ENCODE results near the gene PPP2R3A. TPM values are rescaled to one million over a fixed set of nuclear protein-coding genes. Genes with fewer than 3 reads are reported as not detected.
"Not testable (repeated sequence)": the region's sequence is repeated elsewhere in the genome, so short reads cannot be mapped to it uniquely, and the experiment has no call there.

Gene PPP2R3A
- total RNA-seq, 1 donor from 2014 or later, result 14.8 TPM

GRCh38 chr3:136109499-136109898 lies 144.0 kb downstream of the PPP2R3A start:
- Mint-ChIP-seq H3K4me1 (ENCODE audit: low read depth) (no peaks in the 10 kb centered on the region), H3K4me3 (ENCODE audit: unreplicated experiment) (no peak overlapping the region), H3K9me3 (ENCODE audit: low read depth) (no peaks in the 10 kb centered on the region), H3K27me3 (ENCODE audit: low read depth) (no peaks in the 10 kb centered on the region), H3K27ac (ENCODE audit: unreplicated experiment) (no peak overlapping the region), H3K36me3 (ENCODE audit: low read depth) (peaks cover 35% of the 10 kb centered on the region)
- no peak for DNase-seq (ENCODE audit: low spot score)
- TF ChIP-seq CTCF (IDR thresholded peaks at IDR 0.05), result no peak

- DNase-seq (ENCODE audit: low spot score), result no peak
- no peak for TF ChIP-seq CTCF (IDR thresholded peaks at IDR 0.05)
- Mint-ChIP-seq H3K36me3 (ENCODE audit: low read depth) (peaks cover 37% of the 10 kb centered on the region), H3K9me3 (ENCODE audit: low read depth) (peaks cover 7% of the 10 kb centered on the region), H3K27ac (ENCODE audit: unreplicated experiment) (no peak overlapping the region), H3K4me3 (ENCODE audit: unreplicated experiment) (no peak overlapping the region), H3K27me3 (ENCODE audit: low read depth) (no peaks in the 10 kb centered on the region), H3K4me1 (ENCODE audit: low read depth) (no peaks in the 10 kb centered on the region)
Observed at GRCh38 chr3:136110481-136110880, 145.0 kb downstream of the PPP2R3A start.

- DNase-seq (ENCODE audit: low spot score), result no peak
- Mint-ChIP-seq H3K4me3 (ENCODE audit: unreplicated experiment) (no peak overlapping the region), H3K36me3 (ENCODE audit: low read depth) (peaks cover 39% of the 10 kb centered on the region), H3K9me3 (ENCODE audit: low read depth) (peaks cover 33% of the 10 kb centered on the region), H3K27me3 (ENCODE audit: low read depth) (no peaks in the 10 kb centered on the region), H3K4me1 (ENCODE audit: low read depth) (no peaks in the 10 kb centered on the region), H3K27ac (ENCODE audit: unreplicated experiment) (no peak overlapping the region)
- TF ChIP-seq CTCF (IDR thresholded peaks at IDR 0.05), result no peak
Observed at GRCh38 chr3:136114421-136114820, 148.9 kb downstream of the PPP2R3A start.

GRCh38 chr3:136119332-136119731 lies 153.8 kb downstream of the PPP2R3A start:
- peaks cover 34% of the 10 kb centered on the region for H3K9me3 Mint-ChIP-seq (ENCODE audit: low read depth)
- not testable (repeated sequence) for DNase-seq (ENCODE audit: low spot score); H3K27me3 Mint-ChIP-seq (ENCODE audit: low read depth); H3K4me3 Mint-ChIP-seq (ENCODE audit: unreplicated experiment); H3K27ac Mint-ChIP-seq (ENCODE audit: unreplicated experiment); H3K4me1 Mint-ChIP-seq (ENCODE audit: low read depth)
- peaks cover 20% of the 10 kb centered on the region for H3K36me3 Mint-ChIP-seq (ENCODE audit: low read depth)

GRCh38 chr3:136119783-136120182 lies 154.3 kb downstream of the PPP2R3A start:
- DNase-seq (ENCODE audit: low spot score); H3K27ac Mint-ChIP-seq (ENCODE audit: unreplicated experiment); H3K27me3 Mint-ChIP-seq (ENCODE audit: low read depth); H3K4me1 Mint-ChIP-seq (ENCODE audit: low read depth); H3K4me3 Mint-ChIP-seq (ENCODE audit: unreplicated experiment): not testable (repeated sequence)
- Mint-ChIP-seq H3K9me3 (ENCODE audit: low read depth) (peaks cover 38% of the 10 kb centered on the region), H3K36me3 (ENCODE audit: low read depth) (peaks cover 19% of the 10 kb centered on the region)

GRCh38 chr3:136120373-136121348 lies 155.1 kb downstream of the PPP2R3A start:
- DNase-seq (ENCODE audit: low spot score), result no peak
- H3K4me1 Mint-ChIP-seq (ENCODE audit: low read depth), result peaks cover 5% of the 10 kb centered on the region
- H3K27me3 Mint-ChIP-seq (ENCODE audit: low read depth), result no peaks in the 10 kb centered on the region
- no peak overlapping the region for H3K4me3 Mint-ChIP-seq (ENCODE audit: unreplicated experiment)
- no peak overlapping the region for H3K27ac Mint-ChIP-seq (ENCODE audit: unreplicated experiment)
- peaks cover 13% of the 10 kb centered on the region for H3K36me3 Mint-ChIP-seq (ENCODE audit: low read depth)
- TF ChIP-seq CTCF (IDR thresholded peaks at IDR 0.05), result no peak
- peaks cover 29% of the 10 kb centered on the region for H3K9me3 Mint-ChIP-seq (ENCODE audit: low read depth)

Measured in chondrocyte (in vitro differentiated cells).